ENCODE results near the gene TRAPPC1. TPM values are rescaled to one million over a fixed set of nuclear protein-coding genes. Genes with fewer than 3 reads are reported as not detected.
A peak's percentile ranks its signal among the peaks of the same experiment; 100 is the strongest.

The TRAPPC1 gene, protein sequence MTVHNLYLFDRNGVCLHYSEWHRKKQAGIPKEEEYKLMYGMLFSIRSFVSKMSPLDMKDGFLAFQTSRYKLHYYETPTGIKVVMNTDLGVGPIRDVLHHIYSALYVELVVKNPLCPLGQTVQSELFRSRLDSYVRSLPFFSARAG
- total RNA-seq (100 to 1,000 TPM in 3 of 5 experiments, 10 to 100 TPM in 2; 71.4 to 216 (median 103) TPM), polyA plus RNA-seq (100 to 1,000 TPM; 227 to 235 TPM), total RNA-seq (9.3 reads per million, percentile 34 among the genes with 10 or more reads in this experiment)

GRCh38 chr17:7931709-7932482 lies at the start of gene TRAPPC1, which contains the start of gene CNTROB:
TRAPPC1 (minus strand) TSS chr17:7931946; CDS start chr17:7931829, 117 bp downstream.
CNTROB (plus strand) TSS chr17:7932206; CDS start chr17:7933080, 874 bp downstream.
- DNase-seq: peak; percentile 97 to 100 (median 99)
- no peaks in the 10 kb centered on the region for H3K27me3 Mint-ChIP-seq
- intact Hi-C loops (cut with micrococcal nuclease): loop anchor here (1.0 to 10.0 kb wide), 12 partner anchors 10 to 503 kb away; partner anchors contain the start of genes NAA38 (in 2 of the 2), CHD3 (in 1 of the 2), KDM6B (in 1 of the 2) and NDEL1 (in 1 of the 2)
- peaks cover 31 to 60% (median 54%) of the 10 kb centered on the region in 7 donors for H3K4me1 Mint-ChIP-seq
- H3K36me3 Mint-ChIP-seq: peaks cover 0 to 24% (median 7%) of the 10 kb centered on the region in 5 donors
- POLR2A ChIA-PET: interaction anchor here (0.6 to 4.9 kb wide), 17 partner anchors 9 to 468 kb away, joined by 3 to 74 read pairs (median 3); partner anchors contain the start of genes CYB5D1, NAA38 and RNF227
- ATAC-seq: peak; percentile 98
- Histone ChIP-seq H3K9me3 (ENCODE audit: control insufficient read depth in 2 of 3, low read length in 3 of 3) (no peaks in the 10 kb centered on the region), H3K4me1 (ENCODE audit: control insufficient read depth in 2 of 2, insufficient read depth in 2 of 2, low read length in 2 of 2) (peaks cover 20 to 28% of the 10 kb centered on the region in 2 donors), H3K27ac (ENCODE audit: low read depth, low read length) (peak within 1 kb of the TSS; percentile 88), H3K4me3 (ENCODE audit: low read length) (peak within 1 kb of the TSS; percentile 66), H3K36me3 (ENCODE audit: control insufficient read depth in 2 of 3, insufficient read depth in 3 of 3, low read length in 3 of 3) (peaks cover 0 to 23% (median 0%) of the 10 kb centered on the region in 3 experiments), H3K27me3 (ENCODE audit: control insufficient read depth in 2 of 2, insufficient read depth in 2 of 2, low read length in 2 of 2) (no peaks in the 10 kb centered on the region)
- H3K27ac Mint-ChIP-seq: peak within 1 kb of the TSS; percentile 82 to 99 (median 96)
- CTCF ChIA-PET: interaction anchor here (0.6 to 3.3 kb wide), 10 partner anchors 13 to 671 kb away, joined by 3 to 22 read pairs (median 4); partner anchors contain the start of genes CYB5D1, NAA38 and RNF227
- H3K9me3 Mint-ChIP-seq: peaks cover 0 to 3% (median 0%) of the 10 kb centered on the region in 11 donors
- H3K4me3 Mint-ChIP-seq: peak within 1 kb of the TSS; percentile 95 to 100 (median 96)

DNA sequence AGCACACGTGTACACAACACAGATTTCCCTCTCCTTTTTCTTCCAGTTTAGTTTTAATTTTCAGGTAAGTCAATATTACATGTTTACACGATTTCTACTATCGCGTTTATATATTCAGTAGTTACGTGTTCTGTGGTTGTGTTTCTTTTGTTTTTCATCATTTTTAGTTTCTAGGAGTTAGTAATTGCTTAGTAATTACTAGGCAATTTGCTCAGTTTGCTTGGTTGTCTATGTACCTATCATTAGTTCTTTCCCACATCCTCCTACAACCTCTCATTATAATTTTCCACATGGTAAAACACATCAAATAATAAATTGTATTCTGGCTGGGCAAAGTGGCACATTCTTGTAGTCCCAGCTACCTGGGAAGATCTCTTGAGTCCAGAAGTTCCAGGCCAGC lies 46.1 kb upstream of the TRAPPC1 start:
- DNase-seq (no peak), ATAC-seq (no peak)
- Histone ChIP-seq H3K9me3 (ENCODE audit: control insufficient read depth in 2 of 3, low read length in 3 of 3) (peaks cover 0 to 12% (median 5%) of the 10 kb centered on the region in 3 experiments), H3K36me3 (ENCODE audit: control insufficient read depth in 2 of 3, insufficient read depth in 3 of 3, low read length in 3 of 3) (no peaks in the 10 kb centered on the region), H3K4me1 (ENCODE audit: control insufficient read depth in 2 of 2, insufficient read depth in 2 of 2, low read length in 2 of 2) (no peaks in the 10 kb centered on the region), H3K4me3 (ENCODE audit: low read length) (no peak overlapping the region), H3K27me3 (ENCODE audit: control insufficient read depth in 2 of 2, insufficient read depth in 2 of 2, low read length in 2 of 2) (peaks cover 0 to 4% of the 10 kb centered on the region in 2 donors), H3K27ac (ENCODE audit: low read depth, low read length) (no peak overlapping the region)
- Mint-ChIP-seq H3K27ac (no peak overlapping the region), H3K9me3 (peaks cover 5 to 32% (median 18%) of the 10 kb centered on the region in 11 donors), H3K4me1 (peaks cover 0 to 3% (median 0%) of the 10 kb centered on the region in 7 donors), H3K36me3 (peaks cover 5 to 11% (median 10%) of the 10 kb centered on the region in 5 donors), H3K27me3 (peaks cover 0 to 27% (median 0%) of the 10 kb centered on the region in 5 donors), H3K4me3 (no peak overlapping the region)
- intact Hi-C loops (cut with micrococcal nuclease): no loop called here
- CTCF ChIA-PET: interaction anchor here (1.1 kb wide), 1 partner anchor 13 kb away, joined by 5 read pairs; no protein-coding TSS in a partner anchor
- POLR2A ChIA-PET: interaction anchor here (0.7 kb wide), 1 partner anchor 14 kb away, joined by 4 read pairs; no protein-coding TSS in a partner anchor

DNA sequence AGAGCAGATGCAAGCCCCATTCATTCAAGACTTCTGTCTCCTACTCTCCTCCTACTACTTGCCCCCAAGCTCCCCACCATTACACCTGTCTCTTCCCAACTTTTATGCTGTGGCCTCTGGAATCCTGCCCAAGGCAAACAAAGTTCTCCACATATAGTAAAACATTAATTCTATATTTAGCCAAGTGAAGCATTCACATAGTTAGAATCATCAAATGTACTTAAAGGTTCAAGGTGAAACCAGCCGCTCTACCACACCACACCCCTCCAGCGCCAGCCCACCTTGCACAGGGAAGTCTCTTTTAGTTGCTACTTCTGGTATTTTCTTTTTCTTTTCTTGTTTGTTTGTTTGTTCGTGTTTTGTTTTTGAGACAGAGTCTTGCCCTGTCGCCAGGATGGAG lies 45.3 kb upstream of the TRAPPC1 start:
- no peak overlapping the region for H3K4me3 ChIP-seq (ENCODE audit: low read length)
- peaks cover 0 to 12% (median 5%) of the 10 kb centered on the region in 3 experiments for H3K9me3 ChIP-seq (ENCODE audit: control insufficient read depth in 2 of 3, low read length in 3 of 3)
- CTCF ChIA-PET: no interaction called here
- intact Hi-C loops (cut with micrococcal nuclease): no loop called here
- Mint-ChIP-seq H3K27me3 (peaks cover 0 to 22% (median 0%) of the 10 kb centered on the region in 5 donors), H3K4me1 (no peaks in the 10 kb centered on the region), H3K4me3 (no peak overlapping the region), H3K36me3 (peaks cover 5 to 11% (median 10%) of the 10 kb centered on the region in 5 donors), H3K9me3 (peaks cover 5 to 32% (median 18%) of the 10 kb centered on the region in 11 donors), H3K27ac (no peak overlapping the region)
- POLR2A ChIA-PET: no interaction called here
- H3K27ac ChIP-seq (ENCODE audit: low read depth, low read length): no peak overlapping the region
- H3K36me3 ChIP-seq (ENCODE audit: control insufficient read depth in 2 of 3, insufficient read depth in 3 of 3, low read length in 3 of 3): no peaks in the 10 kb centered on the region
- DNase-seq (no peak), ATAC-seq (no peak)
- peaks cover 0 to 4% of the 10 kb centered on the region in 2 donors for H3K27me3 ChIP-seq (ENCODE audit: control insufficient read depth in 2 of 2, insufficient read depth in 2 of 2, low read length in 2 of 2)
- no peaks in the 10 kb centered on the region for H3K4me1 ChIP-seq (ENCODE audit: control insufficient read depth in 2 of 2, insufficient read depth in 2 of 2, low read length in 2 of 2)

GRCh38 chr17:7974638-7975131 lies 42.9 kb upstream of the TRAPPC1 start:
- H3K4me3 Mint-ChIP-seq: peak overlapping the region in 1 of 10 donors; percentile 0
- Histone ChIP-seq H3K27me3 (ENCODE audit: control insufficient read depth in 2 of 2, insufficient read depth in 2 of 2, low read length in 2 of 2) (peaks cover 0 to 4% of the 10 kb centered on the region in 2 donors), H3K4me3 (ENCODE audit: low read length) (no peak overlapping the region), H3K4me1 (ENCODE audit: control insufficient read depth in 2 of 2, insufficient read depth in 2 of 2, low read length in 2 of 2) (no peaks in the 10 kb centered on the region), H3K36me3 (ENCODE audit: control insufficient read depth in 2 of 3, insufficient read depth in 3 of 3, low read length in 3 of 3) (no peaks in the 10 kb centered on the region), H3K27ac (ENCODE audit: low read depth, low read length) (no peak overlapping the region), H3K9me3 (ENCODE audit: control insufficient read depth in 2 of 3, low read length in 3 of 3) (peaks cover 0 to 12% (median 5%) of the 10 kb centered on the region in 3 experiments)
- peaks cover 5 to 32% (median 18%) of the 10 kb centered on the region in 11 donors for H3K9me3 Mint-ChIP-seq
- H3K36me3 Mint-ChIP-seq: peaks cover 5 to 11% (median 10%) of the 10 kb centered on the region in 5 donors
- peaks cover 0 to 23% (median 0%) of the 10 kb centered on the region in 5 donors for H3K27me3 Mint-ChIP-seq
- no peak for DNase-seq
- no peaks in the 10 kb centered on the region for H3K4me1 Mint-ChIP-seq
- intact Hi-C loops (cut with micrococcal nuclease): loop anchor here in 1 of 2 donors (2.0 kb wide), 1 partner anchor 16 kb away; no protein-coding TSS in a partner anchor
- ChIA-PET CTCF (no interaction called here), POLR2A (no interaction called here)
- ATAC-seq: no peak
- no peak overlapping the region for H3K27ac Mint-ChIP-seq

GRCh38 chr17:7972131-7972785 lies 40.5 kb upstream of the TRAPPC1 start:
- no peak overlapping the region for H3K27ac Mint-ChIP-seq
- DNase-seq (peak in 1 of 9 donors; percentile 13), ATAC-seq (no peak)
- peaks cover 0 to 4% of the 10 kb centered on the region in 2 donors for H3K27me3 ChIP-seq (ENCODE audit: control insufficient read depth in 2 of 2, insufficient read depth in 2 of 2, low read length in 2 of 2)
- ChIA-PET CTCF (interaction anchor here (1.2 kb wide), 1 partner anchor 18 kb away, joined by 5 read pairs; no protein-coding TSS in a partner anchor), POLR2A (no interaction called here)
- H3K4me3 ChIP-seq (ENCODE audit: low read length): no peak overlapping the region
- peaks cover 0 to 12% (median 5%) of the 10 kb centered on the region in 3 experiments for H3K9me3 ChIP-seq (ENCODE audit: control insufficient read depth in 2 of 3, low read length in 3 of 3)
- H3K4me3 Mint-ChIP-seq: no peak overlapping the region
- H3K9me3 Mint-ChIP-seq: peaks cover 5 to 31% (median 18%) of the 10 kb centered on the region in 11 donors
- intact Hi-C loops (cut with micrococcal nuclease): no loop called here
- H3K27me3 Mint-ChIP-seq: peaks cover 0 to 21% (median 0%) of the 10 kb centered on the region in 5 donors
- H3K27ac ChIP-seq (ENCODE audit: low read depth, low read length): no peak overlapping the region
- H3K4me1 ChIP-seq (ENCODE audit: control insufficient read depth in 2 of 2, insufficient read depth in 2 of 2, low read length in 2 of 2): no peaks in the 10 kb centered on the region
- H3K36me3 Mint-ChIP-seq: peaks cover 5 to 11% (median 10%) of the 10 kb centered on the region in 5 donors
- H3K36me3 ChIP-seq (ENCODE audit: control insufficient read depth in 2 of 3, insufficient read depth in 3 of 3, low read length in 3 of 3): no peaks in the 10 kb centered on the region
- peaks cover 0 to 1% (median 0%) of the 10 kb centered on the region in 7 donors for H3K4me1 Mint-ChIP-seq
